Activated T-helper 9 cell treated with anti-CD3 and anti-CD28 coated beads, Interleukin-2, amount 50 U/mL, for 16 hours (primary cell): ENCODE measurements around the gene RAPGEF1.

ENCODE experiments used
- DNase-seq: peaks from one replicate; pipeline ENCODE4 v3.0.0-alpha.2; 2020; ENCODE audit warnings: low read depth

The RAPGEF1 gene

GRCh38 chr9:131642496-131643083 is 97.3 kb downstream of the RAPGEF1 start:
- peak; percentile 30 for DNase-seq

GRCh38 chr9:131641618-131642495 is 98.0 kb downstream of the RAPGEF1 start:
- DNase-seq, result no peak

GRCh38 chr9:131640438-131641137 is 99.3 kb downstream of the RAPGEF1 start:
- DNase-seq, result no peak

- DNase-seq, result no peak
Measured at GRCh38 chr9:131639769-131640437, 100.0 kb downstream of the RAPGEF1 start.

GRCh38 chr9:131636593-131636992 is 103.3 kb downstream of the RAPGEF1 start:
- no peak for DNase-seq

DNA sequence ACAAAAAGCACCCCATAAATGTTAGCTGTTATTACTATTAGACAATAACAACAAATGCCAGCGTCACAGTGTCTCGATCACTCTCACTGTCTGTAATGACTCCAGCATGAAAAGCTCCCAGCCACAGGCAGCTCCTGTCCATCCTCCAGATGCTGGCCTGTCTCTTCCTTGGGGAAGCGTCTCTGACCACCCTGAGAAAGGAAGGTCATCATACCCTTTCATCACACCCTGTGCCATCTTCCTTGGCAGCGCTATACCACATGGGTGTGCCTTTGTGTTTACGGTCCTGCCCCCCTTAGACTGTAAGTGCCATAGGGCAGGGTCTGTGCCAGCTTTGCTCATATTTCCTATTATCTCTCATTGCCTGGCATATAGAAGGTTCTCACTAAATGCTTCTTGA is 104.0 kb downstream of the RAPGEF1 start:
- DNase-seq, result no peak

DNA sequence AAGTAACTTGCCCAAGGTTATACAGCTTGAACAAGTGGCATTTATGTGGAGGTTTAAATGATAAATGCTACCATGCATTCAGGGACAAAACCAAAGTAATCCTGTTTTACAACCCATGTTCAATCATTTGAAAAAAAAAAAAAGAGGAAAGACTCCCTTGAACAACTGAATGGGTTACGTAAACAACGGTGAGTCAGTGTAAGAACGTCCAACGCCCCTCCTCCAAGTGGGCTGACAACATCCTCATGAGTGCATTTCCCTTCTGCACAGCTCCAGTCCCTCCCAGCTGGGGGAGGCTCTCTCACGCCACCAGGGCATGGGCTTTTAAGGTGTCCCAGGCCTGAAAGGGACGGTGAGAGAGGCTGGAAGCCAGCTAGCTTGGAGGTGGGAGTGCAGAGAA is 104.6 kb downstream of the RAPGEF1 start:
- DNase-seq, result peak; percentile 70

DNA sequence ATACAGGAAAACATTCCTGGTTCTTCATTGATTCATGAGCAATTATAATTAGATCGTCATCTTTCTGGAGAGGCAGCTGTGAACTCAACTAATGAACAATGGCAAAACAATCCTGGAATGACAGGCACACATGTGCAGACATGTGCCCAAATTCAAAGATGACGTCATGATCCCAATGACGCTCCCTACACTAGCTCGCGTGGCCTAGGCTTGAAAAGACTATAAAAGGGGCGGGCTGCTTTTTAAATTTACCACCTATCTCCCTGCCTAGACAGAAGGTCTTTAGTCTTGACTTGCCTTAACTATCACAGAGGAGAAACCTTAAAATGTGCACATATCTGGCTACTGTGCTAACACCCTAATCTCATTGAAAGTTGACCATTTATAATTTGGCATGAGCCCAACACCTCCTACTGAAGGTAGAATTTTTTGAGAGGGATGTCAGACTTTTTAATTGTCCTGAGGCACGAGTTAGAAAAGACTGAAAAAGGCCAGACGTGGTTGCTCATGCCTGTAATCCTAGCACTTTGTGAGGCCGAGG is 106.3 kb downstream of the RAPGEF1 start:
- DNase-seq, result no peak

- no peak for DNase-seq
Measured at GRCh38 chr9:131631306-131631705, 108.6 kb downstream of the RAPGEF1 start.

DNA sequence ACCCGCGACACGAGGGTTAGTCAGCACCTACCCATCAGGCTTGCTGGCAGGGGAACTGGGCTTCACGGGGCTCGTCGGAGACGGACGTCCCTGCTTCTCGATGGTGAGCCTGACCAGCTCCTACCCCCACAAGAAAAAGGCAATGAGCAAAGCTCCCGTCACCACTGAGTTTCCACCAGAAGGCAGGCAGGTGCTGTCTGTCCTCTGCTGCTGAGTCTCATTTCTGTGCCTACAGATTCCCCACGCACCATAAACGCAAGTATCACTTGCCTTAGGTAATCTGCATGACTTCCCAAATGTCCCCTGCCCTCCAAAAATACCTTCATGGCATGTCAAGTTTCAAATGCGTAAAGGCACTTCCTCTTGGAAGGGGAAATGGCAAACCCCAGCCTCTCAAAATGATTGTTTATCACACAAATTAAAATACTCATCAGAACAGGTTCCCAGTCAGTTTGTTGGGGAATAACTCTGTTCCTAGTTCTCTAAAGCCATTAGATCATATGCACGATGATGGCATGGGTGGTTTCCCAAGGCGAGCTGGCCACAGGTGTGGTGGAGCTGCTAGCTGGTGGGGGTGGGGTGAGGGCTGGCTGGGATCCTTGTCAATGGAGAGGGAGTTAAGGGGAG is 109.6 kb downstream of the RAPGEF1 start:
- no peak for DNase-seq

GRCh38 chr9:131629825-131630204 is 110.1 kb downstream of the RAPGEF1 start:
- no peak for DNase-seq

DNA sequence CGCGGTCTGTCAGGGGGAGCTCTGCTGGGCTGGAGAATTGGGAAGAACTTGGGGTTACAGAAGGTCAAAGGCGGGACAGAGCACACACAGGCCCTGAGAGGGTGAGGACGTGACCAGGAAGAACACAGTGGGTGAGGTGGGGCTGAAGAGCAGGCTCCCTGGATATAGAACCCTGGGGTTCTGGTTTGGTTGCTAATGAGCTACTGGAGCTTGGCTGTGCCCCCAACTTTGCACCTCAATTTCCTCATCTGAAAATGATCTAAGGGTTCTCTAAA is 110.7 kb downstream of the RAPGEF1 start:
- no peak for DNase-seq

GRCh38 chr9:131628459-131629225 is 111.2 kb downstream of the RAPGEF1 start:
- no peak for DNase-seq

DNA sequence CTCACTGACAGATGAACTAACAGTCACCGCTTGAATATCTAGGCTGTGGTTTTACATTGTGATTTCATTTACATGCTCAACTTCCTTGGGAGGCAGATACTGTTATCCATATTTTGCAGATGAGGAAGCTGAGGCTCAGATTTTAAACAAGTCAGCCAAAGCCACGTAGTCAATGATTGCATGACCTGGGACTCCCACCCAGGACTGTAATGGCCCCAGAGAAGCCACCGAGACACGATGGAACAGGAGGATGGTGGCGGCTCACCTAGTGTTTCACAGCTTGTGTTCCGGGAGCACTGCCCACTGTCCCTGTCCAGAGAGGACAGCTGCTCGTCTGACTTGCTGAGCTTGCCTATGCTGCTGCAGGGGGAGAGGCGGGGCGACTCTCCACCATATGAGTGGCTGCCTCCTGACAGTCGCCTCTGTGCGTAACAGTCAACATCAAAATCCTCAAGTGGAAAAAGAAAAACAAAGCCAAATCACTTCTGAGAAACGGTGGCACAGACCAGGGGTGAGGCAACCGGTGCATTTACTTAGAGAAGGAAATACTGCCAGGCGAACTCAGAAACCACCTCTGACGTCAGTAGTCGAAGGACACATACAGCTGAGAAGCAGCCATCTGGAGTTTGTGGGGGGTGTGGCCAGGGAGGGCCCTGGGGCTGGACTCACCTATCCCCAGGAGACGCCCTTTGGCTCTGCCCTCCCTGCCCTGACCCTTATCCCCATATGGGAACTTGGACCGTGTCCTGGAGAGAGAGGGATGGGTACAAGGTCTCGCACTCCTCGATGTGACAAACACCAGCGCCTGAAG is 112.0 kb downstream of the RAPGEF1 start:
- DNase-seq, result peak; percentile 43

- DNase-seq, result no peak
Measured at GRCh38 chr9:131627326-131627647, 112.6 kb downstream of the RAPGEF1 start.

GRCh38 chr9:131625790-131626670 is 113.8 kb downstream of the RAPGEF1 start:
- DNase-seq, result no peak

- DNase-seq, result no peak
Measured at GRCh38 chr9:131625508-131625787, 114.4 kb downstream of the RAPGEF1 start.

GRCh38 chr9:131624636-131625507 is 115.0 kb downstream of the RAPGEF1 start:
- DNase-seq, result no peak
